ENCODE results near the gene EMD.
"Not testable (repeated sequence)": the region's sequence is repeated elsewhere in the genome, so short reads cannot be mapped to it uniquely, and the experiment has no call there.

DNA sequence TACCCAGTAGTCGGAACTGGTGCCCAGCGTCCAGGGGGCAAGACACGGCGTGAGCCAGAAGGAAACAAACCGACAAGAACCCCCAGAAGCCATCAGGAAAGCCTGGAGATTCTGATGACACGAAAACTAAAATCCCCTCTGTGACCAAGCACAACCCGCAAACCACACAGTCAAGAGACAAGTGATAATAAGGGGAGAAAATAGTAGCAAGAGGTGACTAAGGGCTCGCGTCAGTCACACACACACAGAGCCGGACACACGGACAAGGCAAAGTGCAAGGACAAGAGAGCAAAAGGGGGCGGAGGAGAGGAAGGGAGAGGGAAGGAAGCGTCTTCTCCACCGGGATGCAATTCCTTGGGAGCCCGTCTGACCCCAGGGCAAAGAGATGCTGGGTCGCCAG, 9.6 kb downstream of the EMD start:
- TF ChIP-seq CTCF, EZH2phosphoT487 (IDR thresholded peaks at IDR 0.05; ENCODE audit: low read length): not testable (repeated sequence)

All from MM.1S (cell line).